DOHH2 (cell line): ENCODE results near the gene NDUFA12.

Experiments
- EZH2phosphoT487 ChIP-seq: fragments of 200-600 bp; sonication (generic); IDR thresholded peaks from 2 replicates; pipeline ENCODE4 v1.6.1; 2017; ENCODE audit warnings: borderline replicate concordance, mild to moderate bottlenecking, antibody characterized with exemption, low read length, moderate library complexity, mixed read lengths
- TF ChIP-seq, protein P1 (sequence below): fragments of 200-600 bp; sonication (generic); IDR thresholded peaks from one replicate; pipeline ENCODE4 v1.5.1; 2014; ENCODE audit warnings: antibody characterized with exemption, mild to moderate bottlenecking, low read depth, low read length; ENCODE audit not compliant: poor library complexity, severe bottlenecking

GRCh38 chr12:94987801-94988200 is 15.7 kb downstream of the NDUFA12 start:
- TF ChIP-seq, protein P1, sequence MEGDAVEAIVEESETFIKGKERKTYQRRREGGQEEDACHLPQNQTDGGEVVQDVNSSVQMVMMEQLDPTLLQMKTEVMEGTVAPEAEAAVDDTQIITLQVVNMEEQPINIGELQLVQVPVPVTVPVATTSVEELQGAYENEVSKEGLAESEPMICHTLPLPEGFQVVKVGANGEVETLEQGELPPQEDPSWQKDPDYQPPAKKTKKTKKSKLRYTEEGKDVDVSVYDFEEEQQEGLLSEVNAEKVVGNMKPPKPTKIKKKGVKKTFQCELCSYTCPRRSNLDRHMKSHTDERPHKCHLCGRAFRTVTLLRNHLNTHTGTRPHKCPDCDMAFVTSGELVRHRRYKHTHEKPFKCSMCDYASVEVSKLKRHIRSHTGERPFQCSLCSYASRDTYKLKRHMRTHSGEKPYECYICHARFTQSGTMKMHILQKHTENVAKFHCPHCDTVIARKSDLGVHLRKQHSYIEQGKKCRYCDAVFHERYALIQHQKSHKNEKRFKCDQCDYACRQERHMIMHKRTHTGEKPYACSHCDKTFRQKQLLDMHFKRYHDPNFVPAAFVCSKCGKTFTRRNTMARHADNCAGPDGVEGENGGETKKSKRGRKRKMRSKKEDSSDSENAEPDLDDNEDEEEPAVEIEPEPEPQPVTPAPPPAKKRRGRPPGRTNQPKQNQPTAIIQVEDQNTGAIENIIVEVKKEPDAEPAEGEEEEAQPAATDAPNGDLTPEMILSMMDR = no peak
- TF ChIP-seq EZH2phosphoT487 = no peak
